Neural progenitor cell (in vitro differentiated cells): ENCODE measurements around the gene SLF2. TPM values are rescaled to one million over a fixed set of nuclear protein-coding genes. Genes with fewer than 3 reads are reported as not detected.

Source experiments
- DNase-seq: peaks from one replicate; pipeline ENCODE4 v3.0.0-alpha.2; 2016; ENCODE audit warnings: low spot score
- H2AFZ ChIP-seq: fragments of 200-600 bp; sonication (generic); replicated peaks from 2 replicates; pipeline ENCODE4 v1.6.1; 2016; ENCODE audit warnings: antibody characterized with exemption
- H3F3A ChIP-seq: fragments of 200-600 bp; sonication (generic); 2 replicates; pipeline ENCODE4 v1.6.1; 2016; ENCODE audit warnings: antibody characterized with exemption, low read depth
- H3K27ac ChIP-seq: fragments of 200-600 bp; sonication (generic); 2 replicates; pipeline ENCODE4 v1.5.1; 2016; ENCODE audit warnings: mild to moderate bottlenecking
- H3K27me3 ChIP-seq: fragments of 200-600 bp; sonication (generic); 2 replicates; pipeline ENCODE4 v1.6.1; 2016; ENCODE audit warnings: mild to moderate bottlenecking, moderate library complexity
- H3K36me3 ChIP-seq: fragments of 200-600 bp; sonication (generic); 2 replicates; pipeline ENCODE4 v1.5.1; 2016
- H3K4me1 ChIP-seq: fragments of 200-600 bp; sonication (generic); 2 replicates; pipeline ENCODE4 v1.6.1; 2016; ENCODE audit warnings: mixed run types
- H3K4me2 ChIP-seq: fragments of 200-600 bp; sonication (generic); 2 replicates; pipeline ENCODE4 v1.6.1; 2016
- H3K4me3 ChIP-seq: fragments of 200-600 bp; sonication (generic); 2 replicates; pipeline ENCODE4 v1.5.1; 2016
- H3K79me2 ChIP-seq: fragments of 200-600 bp; sonication (generic); 2 replicates; pipeline ENCODE4 v1.6.1; 2016; ENCODE audit warnings: low read depth
- H3K9ac ChIP-seq: fragments of 200-600 bp; sonication (generic); 2 replicates; pipeline ENCODE4 v1.6.1; 2016
- H3K9me3 ChIP-seq: fragments of 200-600 bp; sonication (generic); 2 replicates; pipeline ENCODE4 v1.5.1; 2016; ENCODE audit warnings: low read depth
- H4K20me1 ChIP-seq: fragments of 200-600 bp; sonication (generic); 2 replicates; pipeline ENCODE4 v1.6.1; 2016; ENCODE audit warnings: low read depth
- H3K27ac Mint-ChIP-seq: 3 replicates; pipeline ENCODE4 v1.8.0; 2021; ENCODE audit warnings: mixed read lengths
- H3K27me3 Mint-ChIP-seq: 2 replicates; pipeline ENCODE4 v1.8.0; 2022; ENCODE audit warnings: low read depth, mild to moderate bottlenecking, inconsistent platforms, moderate library complexity, mixed read lengths; ENCODE audit not compliant: insufficient read depth
- H3K36me3 Mint-ChIP-seq: 3 replicates; pipeline ENCODE4 v1.8.0; 2021; ENCODE audit warnings: mixed read lengths
- H3K4me1 Mint-ChIP-seq: 3 replicates; pipeline ENCODE4 v1.8.0; 2021; ENCODE audit warnings: mixed read lengths
- H3K4me3 Mint-ChIP-seq: 3 replicates; pipeline ENCODE4 v1.8.0; 2021; ENCODE audit warnings: mild to moderate bottlenecking, moderate library complexity, mixed read lengths
- H3K9me3 Mint-ChIP-seq: 3 replicates; pipeline ENCODE4 v1.8.0; 2020; ENCODE audit warnings: mixed read lengths
- CTCF ChIP-seq: fragments of 200-600 bp; sonication (generic); IDR thresholded peaks from 2 replicates; pipeline ENCODE4 v1.5.1; 2017; ENCODE audit warnings: antibody characterized with exemption, mild to moderate bottlenecking
- EZH2 ChIP-seq: fragments of 200-600 bp; sonication (generic); IDR thresholded peaks from 2 replicates; pipeline ENCODE4 v1.6.1; 2017; ENCODE audit warnings: antibody characterized with exemption, mild to moderate bottlenecking, moderate library complexity
- EZH2phosphoT487 ChIP-seq: fragments of 200-600 bp; sonication (generic); IDR thresholded peaks from 2 replicates; pipeline ENCODE4 v1.6.1; 2017; ENCODE audit warnings: antibody characterized with exemption
- total RNA-seq: library from RNA; depleted of rRNA; stranded (reverse); fragments of >200 nt; gene quantifications from 2 replicates; pipeline ENCODE4 v1.2.3, GENCODE V29; 2015; ENCODE audit warnings: low replicate concordance

The SLF2 gene
- total RNA-seq, 1 donor from 2014 or later, result 19.5 TPM

GRCh38 chr10:100869399-100869798 lies 43.4 kb upstream of the SLF2 start:
- Mint-ChIP-seq H3K4me1 (peaks cover 59% of the 10 kb centered on the region), H3K27me3 (peaks cover 22% of the 10 kb centered on the region), H3K27ac (no peak overlapping the region), H3K4me3 (peak overlapping the region; percentile 25), H3K36me3 (no peaks in the 10 kb centered on the region), H3K9me3 (no peaks in the 10 kb centered on the region)
- no peak overlapping the region for H3K9ac ChIP-seq
- H3K36me3 ChIP-seq, result no peaks in the 10 kb centered on the region
- H3K4me3 ChIP-seq, result no peak overlapping the region
- TF ChIP-seq EZH2 (no peak), EZH2phosphoT487 (no peak), CTCF (no peak)
- H2AFZ ChIP-seq, result no peak overlapping the region
- H3F3A ChIP-seq, result peaks cover 45% of the 10 kb centered on the region
- H3K4me1 ChIP-seq, result peaks cover 50% of the 10 kb centered on the region
- DNase-seq, result no peak
- peaks cover 12% of the 10 kb centered on the region for H4K20me1 ChIP-seq
- H3K27ac ChIP-seq, result no peak overlapping the region
- no peaks in the 10 kb centered on the region for H3K79me2 ChIP-seq
- H3K4me2 ChIP-seq, result no peak overlapping the region
- no peaks in the 10 kb centered on the region for H3K9me3 ChIP-seq
- H3K27me3 ChIP-seq, result peaks cover 63% of the 10 kb centered on the region

GRCh38 chr10:100872034-100872791 lies 40.5 kb upstream of the SLF2 start:
- H2AFZ ChIP-seq, result no peak overlapping the region
- peaks cover 59% of the 10 kb centered on the region for H3K4me1 ChIP-seq
- H3F3A ChIP-seq, result peaks cover 48% of the 10 kb centered on the region
- DNase-seq, result peak; percentile 85
- no peaks in the 10 kb centered on the region for H3K9me3 ChIP-seq
- H3K36me3 ChIP-seq, result no peaks in the 10 kb centered on the region
- no peak overlapping the region for H3K9ac ChIP-seq
- peaks cover 40% of the 10 kb centered on the region for H3K27me3 ChIP-seq
- Mint-ChIP-seq H3K4me1 (peaks cover 62% of the 10 kb centered on the region), H3K9me3 (no peaks in the 10 kb centered on the region), H3K27me3 (peaks cover 16% of the 10 kb centered on the region), H3K36me3 (no peaks in the 10 kb centered on the region), H3K27ac (no peak overlapping the region), H3K4me3 (no peak overlapping the region)
- no peaks in the 10 kb centered on the region for H4K20me1 ChIP-seq
- no peak overlapping the region for H3K4me2 ChIP-seq
- no peak overlapping the region for H3K27ac ChIP-seq
- H3K4me3 ChIP-seq, result no peak overlapping the region
- H3K79me2 ChIP-seq, result no peaks in the 10 kb centered on the region
- TF ChIP-seq EZH2, result peak; percentile 19
- peak; percentile 79 for TF ChIP-seq CTCF
- TF ChIP-seq EZH2phosphoT487, result no peak

GRCh38 chr10:100873146-100873826 lies 39.5 kb upstream of the SLF2 start:
- no peaks in the 10 kb centered on the region for H3K9me3 Mint-ChIP-seq
- Histone ChIP-seq H3K27me3 (peaks cover 37% of the 10 kb centered on the region), H3K9me3 (no peaks in the 10 kb centered on the region), H3K27ac (no peak overlapping the region), H3K79me2 (no peaks in the 10 kb centered on the region), H4K20me1 (no peaks in the 10 kb centered on the region), H3K36me3 (no peaks in the 10 kb centered on the region), H3K4me2 (peak overlapping the region; percentile 73), H3K9ac (no peak overlapping the region), H3K4me1 (peaks cover 57% of the 10 kb centered on the region), H3F3A (peaks cover 38% of the 10 kb centered on the region), H3K4me3 (peak overlapping the region; percentile 11), H2AFZ (no peak overlapping the region)
- no peak for TF ChIP-seq EZH2phosphoT487
- TF ChIP-seq CTCF, result no peak
- no peak for TF ChIP-seq EZH2
- H3K27ac Mint-ChIP-seq, result peak overlapping the region; percentile 48
- peaks cover 67% of the 10 kb centered on the region for H3K4me1 Mint-ChIP-seq
- H3K36me3 Mint-ChIP-seq, result no peaks in the 10 kb centered on the region
- DNase-seq, result peak; percentile 76
- no peak overlapping the region for H3K4me3 Mint-ChIP-seq
- H3K27me3 Mint-ChIP-seq, result peaks cover 16% of the 10 kb centered on the region
